ENCODE data around the gene IQSEC1. TPM values are rescaled to one million over a fixed set of nuclear protein-coding genes. Genes with fewer than 3 reads are reported as not detected.

IQSEC1 gene
- total RNA-seq, 4 donors from 2014 or later = 24.0 to 43.0 (median 31.8) TPM

GRCh38 chr3:13042127-13042701, 31.0 kb downstream of the IQSEC1 start:
- no peaks in the 10 kb centered on the region for H3K9me3 ChIP-seq
- in situ Hi-C loops (cut with MboI; ENCODE audit: low pct_ligation_motif_present in 1 of 4, low pct_unique_long_range_greater_than_20kb in 1 of 4, low sequenced_read_pairs in 3 of 4) = no loop called here
- WGBS, 2 donors (ENCODE audit: low coverage in 1 of 2) = 74% methylated on average over 25 of the region's 25 CpGs; no CpG with 5 or more reads in 1 of the 2 donors

GRCh38 chr3:13041113-13041776, 32.0 kb downstream of the IQSEC1 start:
- 87% methylated on average over 26 of the region's 26 CpGs; no CpG with 5 or more reads in 1 of the 2 donors for WGBS, 2 donors (ENCODE audit: low coverage in 1 of 2)
- in situ Hi-C loops (cut with MboI; ENCODE audit: low pct_ligation_motif_present in 1 of 4, low pct_unique_long_range_greater_than_20kb in 1 of 4, low sequenced_read_pairs in 3 of 4) = no loop called here

More at GRCh38 chr3:13042127-13042701, 31.0 kb downstream of the IQSEC1 start:
- TF ChIP-seq CTCF (IDR thresholded peaks at IDR 0.05) = no peak
- DNase-seq = no peak
- no peak overlapping the region for H3K27ac ChIP-seq
- H3K27me3 ChIP-seq = no peaks in the 10 kb centered on the region
- intact Hi-C loops (cut with DNase I; ENCODE audit: low total_unique reads) = no loop called here
- no peaks in the 10 kb centered on the region for H3K4me1 ChIP-seq
- no peak overlapping the region for H3K4me3 ChIP-seq
- H3K36me3 ChIP-seq = no peaks in the 10 kb centered on the region

GRCh38 chr3:13040361-13041074, 32.7 kb downstream of the IQSEC1 start:
- 73% methylated on average over 12 of the region's 12 CpGs; no CpG with 5 or more reads in 1 of the 2 donors for WGBS, 2 donors (ENCODE audit: low coverage in 1 of 2)
- in situ Hi-C loops (cut with MboI; ENCODE audit: low pct_ligation_motif_present in 1 of 4, low pct_unique_long_range_greater_than_20kb in 1 of 4, low sequenced_read_pairs in 3 of 4) = no loop called here
- DNase-seq = peak; percentile 41
- intact Hi-C loops (cut with DNase I; ENCODE audit: low total_unique reads) = no loop called here
- Histone ChIP-seq H3K27me3 (no peaks in the 10 kb centered on the region), H3K4me1 (no peaks in the 10 kb centered on the region), H3K36me3 (no peaks in the 10 kb centered on the region), H3K27ac (no peak overlapping the region), H3K4me3 (no peak overlapping the region), H3K9me3 (no peaks in the 10 kb centered on the region)
- no peak for TF ChIP-seq CTCF (IDR thresholded peaks at IDR 0.05)
- TF ChIP-seq POLR2A (IDR thresholded peaks at IDR 0.05) = no peak
- TF ChIP-seq EP300 (IDR thresholded peaks at IDR 0.05; ENCODE audit: low read depth) = no peak
- TF ChIP-seq POLR2AphosphoS5 (IDR thresholded peaks at IDR 0.05) = no peak

More at GRCh38 chr3:13041113-13041776, 32.0 kb downstream of the IQSEC1 start:
- H3K27me3 ChIP-seq = no peaks in the 10 kb centered on the region
- H3K4me3 ChIP-seq = no peak overlapping the region
- DNase-seq = no peak
- no peak for TF ChIP-seq CTCF (IDR thresholded peaks at IDR 0.05)
- TF ChIP-seq POLR2A (IDR thresholded peaks at IDR 0.05) = no peak
- TF ChIP-seq EP300 (IDR thresholded peaks at IDR 0.05; ENCODE audit: low read depth) = no peak
- no peak for TF ChIP-seq POLR2AphosphoS5 (IDR thresholded peaks at IDR 0.05)
- no peaks in the 10 kb centered on the region for H3K4me1 ChIP-seq
- no peak overlapping the region for H3K27ac ChIP-seq
- intact Hi-C loops (cut with DNase I; ENCODE audit: low total_unique reads) = no loop called here
- H3K36me3 ChIP-seq = no peaks in the 10 kb centered on the region
- H3K9me3 ChIP-seq = no peaks in the 10 kb centered on the region

- intact Hi-C loops (cut with DNase I; ENCODE audit: low total_unique reads) = no loop called here
- 36 to 55% methylated on average over 4 to 14 of the region's 14 CpGs for WGBS, 2 donors (ENCODE audit: low coverage in 1 of 2)
- Histone ChIP-seq H3K9me3 (no peaks in the 10 kb centered on the region), H3K27ac (no peak overlapping the region), H3K36me3 (no peaks in the 10 kb centered on the region), H3K4me3 (no peak overlapping the region), H3K4me1 (no peaks in the 10 kb centered on the region), H3K27me3 (no peaks in the 10 kb centered on the region)
- TF ChIP-seq EP300 (IDR thresholded peaks at IDR 0.05; ENCODE audit: low read depth) (no peak), POLR2AphosphoS5 (IDR thresholded peaks at IDR 0.05) (no peak), POLR2A (IDR thresholded peaks at IDR 0.05) (no peak), CTCF (IDR thresholded peaks at IDR 0.05) (no peak)
- no peak for DNase-seq
- in situ Hi-C loops (cut with MboI; ENCODE audit: low pct_ligation_motif_present in 1 of 4, low pct_unique_long_range_greater_than_20kb in 1 of 4, low sequenced_read_pairs in 3 of 4) = no loop called here
These were observed 33.9 kb downstream of the IQSEC1 start for GRCh38 chr3:13039213-13039896.

All from transverse colon (tissue), 4 donors.